GM12878 (cell line): ENCODE data around the gene GOLPH3. TPM values are rescaled to one million over a fixed set of nuclear protein-coding genes. Genes with fewer than 3 reads are reported as not detected.

Experiments
- ATAC-seq: fragments of 200-7000 bp; cut with Tn5 transposase; 3 replicates; pipeline ENCODE4 v1.9.1; 2020; ENCODE audit warnings: mild to moderate bottlenecking, moderate library complexity
- BruUV-seq: library from RNA; stranded (reverse); fragments of 400-500 nt; replicated peaks from 2 replicates; lab custom pipeline; 2021; lab: Mats Ljungman, UMichigan
- CTCF ChIA-PET: fragments of 300-600 bp; sonication (Branson Sonifier 250); formaldehyde crosslinking; extraction: SDS; loops from one replicate; lab custom pipeline; 2021; ENCODE audit warnings: inconsistent platforms; lab: Yijun Ruan, JAX
- POLR2A ChIA-PET: fragments of 350-600 bp; formaldehyde crosslinking; extraction: SDS; loops from one replicate; lab custom pipeline; 2021; ENCODE audit warnings: inconsistent platforms; lab: Charles Lee
- RAD21 ChIA-PET: fragments of 300-600 bp; sonication (Branson Sonifier 250); formaldehyde crosslinking; loops from one replicate; lab custom pipeline; 2023; ENCODE audit warnings: antibody characterized with exemption; ENCODE audit not compliant: unreplicated experiment; lab: Charles Lee
- SMC1A ChIA-PET: fragments of 300-600 bp; sonication (Branson Sonifier 250); formaldehyde crosslinking; loops from one replicate; lab custom pipeline; 2023; ENCODE audit not compliant: unreplicated experiment, uncharacterized antibody; lab: Charles Lee
- DNase-seq: peaks from one replicate; pipeline ENCODE4 v3.0.0-alpha.2; 2011; ENCODE audit warnings: low read depth, low spot score
- FAIRE-seq: peaks from 3 replicates; lab custom pipeline; 2011; peaks lifted over from hg19 to GRCh38; lab: Jason Lieb, UNC
- H2AFZ ChIP-seq: 2 replicates; pipeline ENCODE4 v1.6.0; 2011; ENCODE audit warnings: low read depth, low read length, control low read depth; ENCODE audit not compliant: control insufficient read depth
- H3K27ac ChIP-seq: 2 replicates; pipeline ENCODE4 v1.5.1; 2011; ENCODE audit warnings: control low read depth; ENCODE audit not compliant: control insufficient read depth, insufficient read depth
- H3K27me3 ChIP-seq, 2 experiments: replicated peaks in 1 of 2; 2 replicates each; pipeline versions ENCODE4 v1.6.0 to v1.6.1; 2011; ENCODE audit warnings: low read length in 1 of 2; ENCODE audit not compliant: control insufficient read depth in 2 of 2, insufficient read depth in 2 of 2
- H3K36me3 ChIP-seq, 2 experiments: 2 replicates each; pipeline ENCODE4 v1.5.1; 2011; ENCODE audit warnings: low read length in 1 of 2; ENCODE audit not compliant: control insufficient read depth in 2 of 2, insufficient read depth in 2 of 2
- H3K4me1 ChIP-seq: 2 replicates; pipeline ENCODE4 v1.6.1; 2011; ENCODE audit warnings: mild to moderate bottlenecking, low read length, moderate library complexity, mixed read lengths; ENCODE audit not compliant: control insufficient read depth, insufficient read depth
- H3K4me2 ChIP-seq: 2 replicates; pipeline ENCODE4 v1.6.0; 2011; ENCODE audit warnings: control low read depth; ENCODE audit not compliant: control insufficient read depth, insufficient read depth
- H3K4me3 ChIP-seq: fragments of 200-600 bp; sonication (generic); 2 replicates; pipeline ENCODE4 v1.5.1; 2016
- H3K79me2 ChIP-seq: 2 replicates; pipeline ENCODE4 v1.6.0; 2011; ENCODE audit warnings: low read length; ENCODE audit not compliant: control insufficient read depth, insufficient read depth
- H3K9ac ChIP-seq: 2 replicates; pipeline ENCODE4 v1.8.0; 2011; ENCODE audit warnings: low read length, control low read depth, mixed read lengths; ENCODE audit not compliant: control insufficient read depth, insufficient read depth
- H3K9me3 ChIP-seq: replicated peaks from 3 replicates; pipeline ENCODE4 v1.5.1; 2011; ENCODE audit warnings: mild to moderate bottlenecking, low read length; ENCODE audit not compliant: control insufficient read depth, insufficient read depth
- H4K20me1 ChIP-seq: 2 replicates; pipeline ENCODE4 v1.6.0; 2011; ENCODE audit not compliant: control insufficient read depth, insufficient read depth
- KLF5 ChIP-seq: fragments of 450-650 bp; IDR thresholded peaks from 2 replicates; pipeline ENCODE4 v1.6.1; 2014; ENCODE audit warnings: mild to moderate bottlenecking; ENCODE audit not compliant: partially characterized antibody
- WGBS: methylation state at CpG from one replicate; pipeline ENCODE4 v1.1.6; 2016; ENCODE audit warnings: low lambda C conversion rate; ENCODE audit not compliant: insufficient replicate concordance, insufficient coverage; ENCODE audit errors: missing lambda C conversion rate; 5-methylcytosine and 5-hydroxymethylcytosine counted together
- in situ Hi-C: fragments of 300-500 bp; cut with MboI; formaldehyde crosslinking; loops from 9 replicates; pipeline ENCODE4 v1.14.3; 2018; ENCODE audit warnings: mixed read lengths
- intact Hi-C: fragments of 100-400 bp; cut with micrococcal nuclease; formaldehyde crosslinking; loops from one replicate; pipeline ENCODE4 v1.14.2; 2022; ENCODE audit not compliant: unreplicated experiment
- polyA plus RNA-seq, 11 experiments: library from polyadenylated mRNA; depleted of rRNA in 4 of 11; unstranded in 6 of 11; stranded (reverse) in 5 of 11; fragments of >200 nt; fragmentation: Nextera tagmentation in 4 of 11; fragmentation: Illumina TruSeq in 1 of 11; extraction: Ambion mirVana in 4 of 11; extraction: Trizol in 1 of 11; gene quantifications; 1 replicate in 1 of 11; 2 replicates in 10 of 11; pipeline versions ENCODE4 v1.2.1 to v1.2.3, GENCODE V29; 2011 to 2016; ENCODE audit warnings: inconsistent platforms in 2 of 11, missing spikeins in 2 of 11, low read depth in 1 of 11
- total RNA-seq, 4 experiments: library from RNA; depleted of rRNA in 3 of 4; stranded (reverse); fragments of >200 nt in 3 of 4; fragmentation: Illumina TruSeq in 1 of 4; extraction: Trizol in 1 of 4; gene quantifications; 2 replicates each; pipeline versions ENCODE4 v1.2.1 to v1.2.3, GENCODE V29; 2013 to 2021
- TF ChIP-seq, protein P1 (sequence below): fragments of 450-650 bp; IDR thresholded peaks from 2 replicates; pipeline ENCODE4 v1.6.1; 2018; ENCODE audit warnings: borderline replicate concordance, mild to moderate bottlenecking; ENCODE audit not compliant: partially characterized antibody
- TF ChIP-seq, protein P2 (sequence below): fragments of 450-650 bp; formaldehyde crosslinking; IDR thresholded peaks from 2 replicates; pipeline ENCODE4 v1.4.0; 2022; ENCODE audit warnings: mild to moderate bottlenecking, moderate library complexity

GOLPH3 gene
- total and polyA plus RNA-seq, 10 of the 15 experiments (the other 5 are each of a cell fraction or from before 2014, with no cell fraction given): 14.0 to 79.7 (median 43.2) TPM

DNA sequence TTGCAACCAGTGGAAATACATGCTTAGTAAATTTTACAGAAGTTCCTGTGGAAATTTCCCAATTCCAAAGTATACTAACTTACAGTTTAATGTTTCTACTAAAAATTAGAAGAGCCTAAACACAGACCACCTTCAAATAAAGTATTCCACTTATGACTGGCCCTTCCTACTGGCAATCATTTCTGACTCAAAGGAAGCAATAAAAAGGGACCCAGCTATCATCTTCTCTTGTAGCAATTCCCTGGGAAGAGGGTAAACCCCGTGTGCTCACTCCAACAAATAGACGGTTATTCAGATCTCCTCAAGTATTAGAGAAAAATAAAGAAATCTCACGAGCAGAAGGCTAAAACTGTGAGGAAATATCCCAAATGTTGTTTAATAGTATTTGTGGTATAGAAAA, 43.3 kb downstream of the GOLPH3 start:
- H3K27ac ChIP-seq: no peak overlapping the region
- WGBS: 63% methylated on average over 3 of the region's 3 CpGs

More for the DNA sequence above, 43.3 kb downstream of the GOLPH3 start:
- ChIA-PET POLR2A (no interaction called here), RAD21 (no interaction called here), SMC1A (interaction anchor here (1.3 kb wide), 1 partner anchor 10 kb away, joined by 4 read pairs; no protein-coding TSS in a partner anchor), CTCF (interaction anchor here (1.3 to 1.4 kb wide), 2 partner anchors 14 to 345 kb away, joined by 3 to 5 read pairs; no protein-coding TSS in a partner anchor)
- Histone ChIP-seq H3K4me3 (no peak overlapping the region), H3K79me2 (peaks cover 5% of the 10 kb centered on the region), H3K9me3 (no peaks in the 10 kb centered on the region), H3K9ac (no peak overlapping the region), H3K36me3 (peaks cover 6 to 35% of the 10 kb centered on the region in 2 experiments), H2AFZ (no peak overlapping the region), H3K4me1 (no peaks in the 10 kb centered on the region), H3K27me3 (no peaks in the 10 kb centered on the region), H3K4me2 (no peak overlapping the region), H4K20me1 (no peaks in the 10 kb centered on the region)
- in situ Hi-C loops (no loop called here), intact Hi-C loops (no loop called here)
- TSS peak; percentile 18 for BruUV-seq
- no peak for DNase-seq
- no peak for ATAC-seq
- TF ChIP-seq KLF5: no peak
- TF ChIP-seq, protein P1, sequence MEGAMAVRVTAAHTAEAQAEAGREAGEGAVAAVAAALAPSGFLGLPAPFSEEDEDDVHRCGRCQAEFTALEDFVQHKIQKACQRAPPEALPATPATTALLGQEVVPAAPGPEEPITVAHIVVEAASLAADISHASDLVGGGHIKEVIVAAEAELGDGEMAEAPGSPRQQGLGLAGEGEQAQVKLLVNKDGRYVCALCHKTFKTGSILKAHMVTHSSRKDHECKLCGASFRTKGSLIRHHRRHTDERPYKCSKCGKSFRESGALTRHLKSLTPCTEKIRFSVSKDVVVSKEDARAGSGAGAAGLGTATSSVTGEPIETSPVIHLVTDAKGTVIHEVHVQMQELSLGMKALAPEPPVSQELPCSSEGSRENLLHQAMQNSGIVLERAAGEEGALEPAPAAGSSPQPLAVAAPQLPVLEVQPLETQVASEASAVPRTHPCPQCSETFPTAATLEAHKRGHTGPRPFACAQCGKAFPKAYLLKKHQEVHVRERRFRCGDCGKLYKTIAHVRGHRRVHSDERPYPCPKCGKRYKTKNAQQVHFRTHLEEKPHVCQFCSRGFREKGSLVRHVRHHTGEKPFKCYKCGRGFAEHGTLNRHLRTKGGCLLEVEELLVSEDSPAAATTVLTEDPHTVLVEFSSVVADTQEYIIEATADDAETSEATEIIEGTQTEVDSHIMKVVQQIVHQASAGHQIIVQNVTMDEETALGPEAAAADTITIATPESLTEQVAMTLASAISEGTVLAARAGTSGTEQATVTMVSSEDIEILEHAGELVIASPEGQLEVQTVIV: no peak
- TF ChIP-seq, protein P2, sequence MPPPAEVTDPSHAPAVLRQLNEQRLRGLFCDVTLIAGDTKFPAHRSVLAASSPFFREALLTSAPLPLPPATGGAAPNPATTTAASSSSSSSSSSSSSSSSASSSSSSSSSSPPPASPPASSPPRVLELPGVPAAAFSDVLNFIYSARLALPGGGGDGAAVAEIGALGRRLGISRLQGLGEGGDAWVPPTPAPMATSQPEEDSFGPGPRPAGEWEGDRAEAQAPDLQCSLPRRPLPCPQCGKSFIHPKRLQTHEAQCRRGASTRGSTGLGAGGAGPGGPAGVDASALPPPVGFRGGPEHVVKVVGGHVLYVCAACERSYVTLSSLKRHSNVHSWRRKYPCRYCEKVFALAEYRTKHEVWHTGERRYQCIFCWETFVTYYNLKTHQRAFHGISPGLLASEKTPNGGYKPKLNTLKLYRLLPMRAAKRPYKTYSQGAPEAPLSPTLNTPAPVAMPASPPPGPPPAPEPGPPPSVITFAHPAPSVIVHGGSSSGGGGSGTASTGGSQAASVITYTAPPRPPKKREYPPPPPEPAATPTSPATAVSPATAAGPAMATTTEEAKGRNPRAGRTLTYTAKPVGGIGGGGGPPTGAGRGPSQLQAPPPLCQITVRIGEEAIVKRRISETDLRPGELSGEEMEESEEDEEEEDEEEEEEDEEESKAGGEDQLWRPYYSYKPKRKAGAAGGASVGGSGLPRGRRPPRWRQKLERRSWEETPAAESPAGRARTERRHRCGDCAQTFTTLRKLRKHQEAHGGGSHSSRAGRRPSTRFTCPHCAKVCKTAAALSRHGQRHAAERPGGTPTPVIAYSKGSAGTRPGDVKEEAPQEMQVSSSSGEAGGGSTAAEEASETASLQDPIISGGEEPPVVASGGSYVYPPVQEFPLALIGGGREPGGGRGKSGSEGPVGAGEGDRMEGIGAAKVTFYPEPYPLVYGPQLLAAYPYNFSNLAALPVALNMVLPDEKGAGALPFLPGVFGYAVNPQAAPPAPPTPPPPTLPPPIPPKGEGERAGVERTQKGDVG (CRISPR knock-in tag): no peak
- FAIRE-seq: no peak
